Mesenteric fat pad (tissue), 1 donor: Measurements from ENCODE around the gene SRRM4. TPM values are rescaled to one million over a fixed set of nuclear protein-coding genes. Genes with fewer than 3 reads are reported as not detected.
"Not testable (repeated sequence)": the region's sequence is repeated elsewhere in the genome, so short reads cannot be mapped to it uniquely, and the experiment has no call there.

Experiments used
- DNase-seq: peaks from one replicate; pipeline ENCODE4 v3.0.0-alpha.2; 2020; ENCODE audit warnings: low spot score
- total RNA-seq: library from RNA; stranded (reverse); fragmentation: NEBNext Ultra II Directional; extraction: Animal tissue kit (Norgen Biotek cat#: 25700); gene quantifications from one replicate; pipeline ENCODE4 v1.2.1, GENCODE V29; 2021
- donor health status: DM: yes; HTN: yes; CAD: no.

Gene SRRM4
- total RNA-seq, 1 donor from 2014 or later = not detected

DNA sequence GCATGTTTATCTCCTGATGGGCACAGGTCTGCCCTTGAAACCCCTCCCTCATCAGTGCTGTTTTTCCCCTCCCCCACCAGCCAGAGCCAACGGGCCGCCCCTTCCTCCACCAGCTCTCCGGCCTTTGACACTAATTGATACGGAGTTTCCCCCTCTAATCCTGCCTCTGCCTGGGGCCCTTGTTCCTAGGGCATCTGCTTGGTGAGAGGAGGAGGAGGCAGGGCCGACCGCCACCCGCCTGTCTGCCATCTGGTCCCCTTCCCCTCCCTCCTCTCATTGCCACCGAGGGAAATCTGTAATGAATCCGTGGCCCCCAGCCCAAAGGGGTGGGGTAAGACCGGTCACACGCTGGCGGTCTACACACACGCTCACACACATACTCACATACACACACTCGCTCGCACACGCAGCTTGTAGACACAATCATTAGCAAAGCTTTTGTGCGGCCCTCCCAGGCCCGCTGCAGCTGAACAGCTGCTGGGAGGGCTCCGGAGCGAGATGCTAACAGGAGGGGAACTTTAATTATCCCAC is 27.4 kb downstream of the SRRM4 start:
- no peak for DNase-seq

DNA sequence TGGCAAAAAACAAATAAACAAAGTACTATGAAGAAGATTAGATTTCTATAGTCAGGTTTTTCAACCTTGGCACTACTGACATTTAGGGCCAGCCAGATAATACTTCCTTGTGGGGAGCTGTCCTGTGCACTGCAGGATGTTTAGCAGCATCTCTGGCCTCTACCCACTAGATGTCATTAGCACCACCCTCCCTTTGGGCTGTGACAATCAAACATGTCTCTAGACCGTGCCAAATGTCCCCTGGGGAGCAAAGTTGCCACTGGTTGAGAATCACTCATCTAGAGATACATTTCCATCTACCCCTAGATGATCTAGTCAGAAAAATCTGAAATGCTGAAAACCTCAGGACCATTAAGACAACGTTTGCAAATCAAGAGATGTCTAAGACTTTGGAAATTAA is 29.9 kb downstream of the SRRM4 start:
- no peak for DNase-seq

DNA sequence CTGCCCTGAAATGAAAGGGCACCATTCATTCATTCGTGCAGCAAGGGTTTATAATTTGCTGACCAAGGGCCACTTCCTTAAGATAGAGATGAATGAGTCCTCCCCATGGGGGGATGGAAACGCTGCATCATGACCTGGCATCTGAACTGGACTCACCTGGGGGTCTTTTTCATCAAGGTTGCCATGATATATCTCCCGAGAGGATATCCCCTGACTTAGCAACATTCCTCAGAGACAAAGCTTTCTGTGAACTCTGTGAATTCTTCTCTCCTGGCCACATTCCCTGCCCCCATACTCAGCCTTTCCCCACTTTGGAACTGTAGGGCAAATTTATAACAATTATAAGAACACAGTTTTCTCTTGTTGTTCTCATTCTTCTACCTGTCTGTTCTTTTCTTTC is 30.8 kb downstream of the SRRM4 start:
- DNase-seq = no peak

DNA sequence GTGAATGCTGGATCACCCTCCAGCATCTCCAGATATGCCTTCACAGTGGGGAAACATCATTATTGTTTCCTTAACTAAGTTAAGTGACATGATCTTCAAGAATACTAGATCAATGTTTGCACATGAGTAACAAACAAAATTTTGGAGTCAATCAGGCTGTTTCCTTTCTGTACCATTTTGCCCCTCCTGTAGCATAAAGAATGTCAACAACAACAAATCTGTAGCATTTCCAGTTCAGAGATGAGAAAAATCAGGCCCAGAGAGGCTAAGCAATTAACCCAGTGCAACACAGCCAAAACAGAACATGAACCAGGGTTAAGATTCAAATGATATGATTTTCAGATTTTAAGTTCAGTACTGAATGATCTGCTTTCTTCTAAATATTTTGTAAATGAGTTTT is 31.7 kb downstream of the SRRM4 start:
- DNase-seq = no peak

DNA sequence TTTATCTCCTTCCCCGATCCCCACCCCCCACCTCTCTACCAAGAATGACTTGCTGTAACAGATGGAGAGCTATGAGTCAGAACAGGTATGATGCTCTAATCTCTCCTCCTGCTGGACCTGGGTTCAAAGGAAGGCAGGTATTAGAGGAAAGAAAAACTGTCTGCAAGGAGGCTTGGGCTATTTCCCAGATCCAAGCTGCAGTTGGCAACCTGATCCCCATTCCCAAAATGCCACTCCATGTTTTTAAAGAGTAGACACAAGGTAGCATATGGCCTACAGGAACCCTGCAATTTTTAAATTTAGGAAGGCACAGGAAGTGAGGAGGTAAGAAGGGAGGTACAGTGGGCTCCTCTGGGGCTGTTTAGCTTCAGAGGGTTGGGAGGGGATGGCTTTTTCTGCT is 33.0 kb downstream of the SRRM4 start:
- no peak for DNase-seq

DNA sequence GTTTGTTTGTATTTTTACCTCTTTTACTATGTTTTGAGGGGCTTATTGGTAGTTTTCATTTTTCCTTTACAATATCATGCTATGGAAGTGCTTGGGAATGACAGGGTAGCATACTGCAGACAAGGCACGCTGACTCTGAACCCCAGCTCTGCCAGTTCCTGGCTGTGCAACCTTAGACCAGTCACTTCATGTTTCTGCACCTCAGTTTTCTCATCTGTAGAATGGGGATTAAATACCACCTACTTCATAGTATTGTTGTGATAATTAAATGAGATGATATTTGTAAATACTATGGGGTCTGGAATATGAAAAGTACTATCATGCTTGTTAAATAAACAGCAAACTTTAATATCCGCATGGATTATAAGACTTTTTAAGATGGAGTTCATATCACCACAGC is 35.4 kb downstream of the SRRM4 start:
- no peak for DNase-seq

DNA sequence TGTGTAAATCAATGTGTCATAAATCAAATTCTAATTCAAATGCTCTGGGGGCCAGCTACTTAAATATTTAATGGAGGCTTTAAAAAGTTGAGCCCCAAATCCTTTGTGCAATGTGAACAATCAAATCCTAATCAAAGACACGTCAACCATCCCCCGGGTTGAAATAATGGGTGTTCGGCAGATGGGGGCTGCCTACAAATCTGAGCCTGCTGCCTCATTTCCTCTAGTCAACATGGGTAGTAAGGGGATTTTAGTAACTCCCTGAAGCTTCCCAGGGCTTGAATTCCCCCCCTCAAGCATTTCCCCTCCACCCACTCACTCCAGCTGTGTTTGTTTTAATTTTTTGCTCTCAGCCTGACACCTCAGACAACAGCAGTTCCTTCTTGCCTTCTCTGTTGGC is 37.8 kb downstream of the SRRM4 start:
- no peak for DNase-seq

DNA sequence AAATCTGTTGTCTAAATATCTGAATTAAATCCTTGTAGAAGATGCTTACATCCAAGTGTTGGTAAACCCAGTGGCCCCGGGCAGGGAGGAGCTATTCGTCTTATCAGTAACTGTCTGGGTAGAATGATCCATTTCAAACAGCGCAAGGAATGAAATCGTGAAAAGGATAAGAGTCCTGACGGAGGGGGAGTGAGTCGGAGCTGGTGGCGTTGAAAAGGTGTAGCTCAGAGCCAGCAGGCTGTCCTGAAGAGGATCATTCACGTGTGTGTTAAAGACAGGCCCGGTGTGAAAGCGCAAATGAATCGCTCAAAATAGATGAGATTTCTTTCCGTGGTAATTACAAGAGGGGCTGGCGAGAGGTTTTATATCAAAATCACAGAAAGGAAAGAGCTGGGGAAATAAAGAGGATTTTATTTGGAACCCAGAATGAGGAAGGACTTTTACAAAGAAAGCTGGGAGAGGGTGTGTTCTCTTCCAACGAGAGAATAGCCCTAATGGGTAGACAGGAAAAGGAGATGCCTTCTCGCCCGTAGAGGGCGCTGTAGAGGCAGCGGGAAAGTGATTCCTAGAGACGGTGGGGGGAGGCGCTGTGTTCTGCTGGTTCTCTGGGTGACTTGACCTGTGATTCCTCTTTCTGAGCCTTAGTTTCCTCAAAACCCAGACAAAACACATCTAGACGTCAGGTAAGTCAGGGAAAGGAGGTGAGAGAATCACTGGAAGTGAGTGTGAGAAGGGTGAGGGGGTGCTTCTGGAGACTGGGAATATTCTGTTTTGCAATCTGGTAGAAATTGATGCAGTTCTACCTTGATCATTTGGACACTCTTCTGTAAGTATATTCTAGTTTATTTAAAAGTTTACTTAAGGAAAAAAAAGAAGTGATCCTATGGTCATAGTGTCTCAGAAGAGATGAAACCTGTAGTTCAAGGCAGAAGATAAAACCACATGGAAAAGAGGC is 39.3 kb downstream of the SRRM4 start:
- no peak for DNase-seq

DNA sequence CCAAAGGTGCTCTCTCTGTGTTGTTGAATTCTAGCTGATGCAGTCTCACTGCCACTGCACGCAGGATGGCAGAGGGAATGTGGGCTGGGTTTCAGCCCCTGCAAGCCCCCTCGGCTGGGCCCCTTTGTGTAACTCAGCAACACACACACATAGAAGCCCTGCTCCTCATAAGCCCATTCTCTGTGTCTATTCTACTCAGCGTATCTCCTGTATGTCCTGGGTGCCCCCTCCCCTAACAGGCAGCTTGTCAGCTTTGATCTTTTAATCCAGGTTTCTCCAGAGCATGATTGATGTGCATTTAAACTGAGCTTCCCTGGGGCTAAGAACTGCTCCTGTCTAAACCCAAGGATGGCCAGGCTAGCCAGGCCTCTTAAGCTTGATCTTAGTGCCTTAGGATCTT is 43.0 kb downstream of the SRRM4 start:
- DNase-seq = no peak

DNA sequence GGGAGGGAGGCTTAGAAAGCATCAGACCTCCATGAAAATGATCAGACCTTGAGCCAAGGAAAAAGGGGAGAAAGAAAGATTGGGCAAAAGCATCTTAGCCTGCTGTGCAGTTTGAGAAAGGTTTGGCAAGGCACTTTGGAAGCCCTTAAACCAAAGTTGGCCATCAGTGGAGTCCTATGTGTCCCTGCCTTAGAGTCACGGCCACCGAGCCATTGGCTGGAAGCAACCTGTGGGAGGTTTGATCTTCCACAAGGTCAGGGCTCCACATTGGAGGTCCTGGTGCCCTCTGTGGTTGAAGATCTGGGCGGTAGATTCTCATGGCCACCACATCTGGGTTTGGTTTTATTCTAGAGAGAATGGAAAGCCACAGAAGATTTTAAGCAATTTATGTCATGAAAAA is 44.4 kb downstream of the SRRM4 start:
- no peak for DNase-seq

DNA sequence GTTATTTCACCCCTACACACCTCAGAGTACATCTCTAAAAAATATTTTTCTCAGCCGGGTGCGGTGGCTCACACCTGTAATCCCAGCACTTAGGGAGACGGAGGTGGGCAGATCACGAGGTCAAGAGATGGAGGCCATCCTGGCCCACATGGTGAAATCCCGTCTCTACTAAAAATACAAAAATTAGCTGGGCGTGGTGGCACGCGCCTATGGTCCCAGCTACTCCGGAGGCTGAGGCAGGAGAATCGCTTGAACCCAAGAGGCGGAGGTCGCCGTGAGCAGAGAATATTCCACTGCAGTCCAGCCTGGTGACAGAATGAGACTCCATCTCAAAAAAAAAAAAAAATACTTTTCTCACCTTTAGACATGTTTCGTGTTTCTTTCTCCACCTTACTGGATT is 52.0 kb downstream of the SRRM4 start:
- not testable (repeated sequence) for DNase-seq

DNA sequence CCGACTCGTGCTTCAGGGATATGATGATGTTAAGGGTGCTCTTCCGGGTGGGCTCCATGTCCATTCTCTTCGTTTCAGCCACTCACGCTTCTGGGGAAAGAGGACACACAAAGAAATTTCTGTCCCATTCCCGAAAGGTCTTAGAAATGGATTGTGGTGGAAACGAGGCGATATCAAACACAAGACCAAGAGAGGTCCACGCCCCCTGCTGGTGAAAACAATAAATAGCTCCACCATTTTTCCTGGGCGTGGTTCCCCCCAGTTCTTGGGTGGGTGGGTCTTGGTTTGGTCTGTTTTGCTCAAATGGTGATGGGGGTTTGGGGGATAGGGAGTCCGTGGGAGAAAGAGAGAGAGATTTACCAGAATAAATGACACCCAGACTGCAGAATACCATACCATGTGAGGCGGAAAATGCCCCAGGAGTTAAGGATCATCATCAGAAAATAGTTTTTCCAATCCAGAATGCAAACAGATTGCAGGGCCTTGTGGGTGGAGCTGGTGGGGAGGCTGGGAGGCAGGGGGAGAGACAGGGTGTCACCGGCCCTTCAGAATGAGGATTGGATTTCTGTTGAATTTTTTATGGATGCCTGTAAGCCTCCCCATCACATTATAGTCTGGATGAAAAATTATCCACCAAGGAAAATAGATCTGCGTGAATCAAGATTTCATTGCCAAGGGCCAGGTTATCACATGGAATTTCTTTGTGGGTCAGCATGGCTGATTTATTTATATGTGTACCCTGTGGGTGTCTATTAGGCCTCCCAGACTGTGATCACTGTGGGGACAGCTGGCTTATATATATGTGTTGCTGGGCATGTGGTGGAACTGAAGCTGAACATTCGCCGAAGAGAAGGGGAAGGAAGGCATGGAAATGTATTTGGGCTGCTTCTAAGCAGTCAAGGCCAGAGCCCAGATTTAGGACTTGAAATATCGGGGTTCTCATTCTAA is 55.8 kb downstream of the SRRM4 start:
- DNase-seq = no peak

DNA sequence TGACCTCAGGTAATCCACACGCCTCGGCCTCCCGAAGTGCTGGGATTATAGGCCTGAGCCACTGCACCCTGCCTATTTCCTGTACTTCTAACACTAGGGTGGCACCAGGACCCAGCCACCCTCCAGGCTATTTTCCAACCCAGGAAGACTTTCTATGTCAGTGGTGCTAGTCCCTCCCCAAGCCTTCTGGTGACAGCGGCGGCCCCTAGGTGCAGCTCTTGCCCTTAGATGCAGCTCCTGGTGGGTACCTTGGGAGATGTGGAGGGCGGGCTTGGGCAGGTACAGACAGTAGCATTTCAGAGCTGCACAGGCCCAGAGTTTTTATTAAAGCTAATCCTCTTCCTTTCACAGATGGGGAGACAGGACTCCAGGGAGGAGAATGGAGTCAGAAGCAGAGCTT is 62.8 kb downstream of the SRRM4 start:
- DNase-seq = no peak

DNA sequence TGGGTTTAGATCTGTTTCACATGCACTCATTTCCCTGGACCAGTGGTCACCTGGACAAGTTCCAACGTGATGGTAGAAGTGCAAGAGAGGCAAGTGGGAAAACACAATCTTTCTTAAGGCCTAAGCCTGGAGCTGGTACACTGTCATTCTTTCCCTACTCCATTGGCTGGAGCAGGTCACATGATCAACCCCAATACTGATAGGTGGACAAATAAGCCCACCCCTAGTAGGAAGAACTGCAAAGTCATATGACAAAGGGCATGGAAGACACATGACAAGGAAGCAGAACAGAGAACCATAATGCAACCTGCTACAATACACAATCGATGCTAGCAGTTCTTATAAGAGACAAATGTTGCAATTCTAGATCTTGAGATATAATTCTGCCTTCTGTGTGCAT is 66.3 kb downstream of the SRRM4 start:
- DNase-seq = no peak

DNA sequence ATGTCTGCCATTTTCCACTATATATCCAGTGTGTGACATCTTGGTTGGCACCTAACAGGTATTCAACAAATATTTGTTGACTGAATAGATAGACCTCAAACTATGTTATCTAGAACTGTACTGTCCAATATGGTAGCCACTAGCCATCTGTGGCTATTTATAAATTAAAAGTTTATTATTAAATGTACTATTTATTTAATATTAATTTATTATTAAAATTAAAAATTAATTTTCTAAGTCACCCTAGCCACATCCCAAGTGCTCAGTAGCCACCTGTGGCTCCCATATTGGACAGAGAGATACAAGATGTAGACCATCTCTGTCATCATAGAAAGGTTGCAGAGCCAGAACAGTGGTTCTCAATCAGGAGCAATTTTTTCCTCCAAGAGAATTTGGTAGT is 69.3 kb downstream of the SRRM4 start:
- no peak for DNase-seq

DNA sequence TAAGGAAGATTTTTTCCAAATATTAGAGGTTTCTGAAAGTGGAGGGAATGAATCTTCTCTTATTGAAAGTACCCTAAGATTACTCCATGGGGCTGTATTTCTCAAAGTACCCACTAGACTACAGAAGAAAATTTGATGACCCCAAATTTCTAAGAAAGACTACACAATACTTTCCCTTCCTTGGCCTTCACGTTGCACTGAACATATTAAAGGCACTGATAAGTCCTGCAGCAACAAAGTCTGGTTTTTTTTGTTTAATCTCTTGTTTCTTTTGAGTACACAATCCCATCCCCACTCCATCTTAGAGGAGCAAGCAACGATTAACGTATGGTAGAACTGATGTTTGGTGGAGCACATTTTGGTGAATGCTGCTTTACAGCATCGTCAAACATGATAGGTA is 70.1 kb downstream of the SRRM4 start:
- no peak for DNase-seq

DNA sequence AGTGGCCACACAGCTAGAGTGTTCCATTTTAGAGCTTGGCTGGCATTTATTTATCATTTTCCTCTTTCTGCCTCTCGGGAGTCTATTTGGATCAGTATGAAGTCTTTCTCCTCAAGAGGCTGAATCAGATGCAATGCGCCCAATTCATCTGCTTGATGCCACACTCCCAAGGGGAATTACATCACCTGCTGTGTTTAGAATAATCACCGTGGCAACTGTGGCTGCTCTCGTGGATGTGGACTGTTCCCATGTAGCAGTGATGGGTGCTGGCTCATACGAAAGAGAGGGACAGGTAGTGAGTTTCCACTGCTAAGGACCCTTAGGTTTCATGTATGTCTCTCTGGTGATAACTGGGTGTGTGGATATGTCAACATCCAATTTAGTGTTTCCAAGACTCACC is 70.7 kb downstream of the SRRM4 start:
- DNase-seq = no peak

DNA sequence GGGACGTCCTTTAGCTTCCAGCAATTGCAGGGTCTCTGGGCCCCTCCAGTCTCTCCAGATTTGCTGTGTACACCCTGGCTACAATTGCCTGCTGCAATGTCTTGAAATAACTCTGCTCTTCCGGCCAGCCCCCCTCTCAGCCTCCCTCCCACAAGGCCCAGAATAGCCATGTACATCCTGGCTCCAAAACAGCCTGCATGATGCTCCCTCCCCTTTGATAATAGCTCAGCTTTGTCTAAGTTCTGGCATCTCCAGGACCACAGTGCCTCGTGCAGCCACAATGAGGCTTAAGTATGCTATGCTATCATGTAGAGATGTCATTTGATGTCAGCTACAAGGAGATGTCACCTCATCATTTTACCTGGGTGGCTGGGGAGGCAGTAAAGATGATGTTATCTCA is 74.6 kb downstream of the SRRM4 start:
- DNase-seq = no peak

DNA sequence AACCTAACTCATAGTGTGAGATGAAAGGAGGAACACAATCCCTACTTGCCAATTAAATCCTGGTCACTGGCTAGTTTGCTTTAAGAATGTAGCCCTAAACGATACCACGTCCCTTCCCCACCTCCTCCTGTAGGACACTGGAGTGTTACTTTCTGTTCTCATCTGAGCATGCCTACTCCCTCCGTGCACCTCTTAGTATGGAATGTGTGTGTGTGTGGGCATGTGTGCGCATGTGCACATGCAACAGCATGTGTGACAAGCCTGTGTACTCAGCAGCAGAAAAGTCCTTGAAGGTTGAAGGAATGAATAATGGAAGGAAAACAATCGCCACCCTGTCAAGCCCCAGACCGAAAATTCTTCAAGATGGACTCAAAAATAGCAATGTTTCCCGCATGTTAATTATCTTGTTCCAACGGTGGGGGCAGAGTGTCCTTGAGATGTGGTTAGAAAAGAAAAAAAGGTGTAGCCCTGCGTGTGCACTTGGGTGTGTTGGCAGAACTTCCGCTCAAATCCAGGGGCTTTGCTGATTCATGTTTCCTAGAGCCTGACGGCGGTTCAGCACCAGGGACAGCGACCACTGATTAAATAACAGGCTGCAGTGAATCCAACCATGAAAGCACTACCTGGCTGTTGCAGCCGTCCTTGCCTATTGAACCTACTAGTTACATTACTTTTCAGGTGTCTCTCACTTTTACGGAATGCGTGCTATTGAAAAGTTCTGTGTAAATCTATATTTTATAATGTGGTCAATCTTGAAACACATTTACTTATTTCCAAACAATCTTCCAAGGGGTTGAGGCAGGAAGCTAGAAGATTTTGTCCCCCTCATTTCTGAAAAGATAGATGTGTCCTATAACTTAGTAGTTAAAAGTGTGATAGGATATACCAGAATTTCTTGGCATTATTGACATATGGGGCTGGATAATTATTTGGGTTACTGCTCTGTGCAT is 79.8 kb downstream of the SRRM4 start:
- DNase-seq = no peak

DNA sequence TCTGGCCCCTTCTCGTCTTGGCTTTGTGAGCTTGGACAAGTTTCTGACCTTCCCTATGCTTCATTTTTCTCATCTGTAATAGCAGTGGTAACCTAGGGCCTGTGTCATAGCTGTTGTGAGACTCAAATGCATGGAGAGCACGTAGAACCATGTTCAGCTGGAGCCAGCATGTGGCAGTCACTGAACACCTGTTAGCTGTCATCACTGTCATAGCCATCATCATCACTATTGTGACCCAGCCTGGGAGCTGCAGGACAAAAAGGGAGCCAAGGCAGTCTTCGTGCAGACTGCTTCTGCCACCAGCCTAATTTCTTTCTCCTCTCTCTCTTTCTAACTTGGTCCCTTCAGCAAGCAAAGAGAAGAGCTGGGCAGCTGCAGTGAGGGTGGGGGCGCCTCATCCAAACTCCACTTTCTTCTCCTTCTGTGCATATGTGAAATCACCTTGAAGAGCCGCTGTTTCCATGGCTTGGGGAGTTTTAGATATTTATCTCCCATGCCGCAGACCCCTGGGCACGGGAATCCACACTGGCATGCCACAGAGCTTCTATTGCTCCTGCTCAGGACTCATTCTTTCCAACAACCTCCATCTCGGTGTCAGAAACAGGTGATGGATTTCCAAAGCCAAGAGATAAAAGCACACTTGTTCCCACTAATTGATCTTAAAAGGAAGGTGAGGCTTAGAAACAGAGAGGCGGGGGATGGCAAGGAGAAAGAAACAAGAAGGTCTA is 87.0 kb downstream of the SRRM4 start:
- no peak for DNase-seq
